ENCODE measurements around the gene IRF8. TPM values are rescaled to one million over a fixed set of nuclear protein-coding genes. Genes with fewer than 3 reads are reported as not detected.

IRF8 gene
- total RNA-seq, 2 donors from 2014 or later = 0.24 to 0.75 TPM

DNA sequence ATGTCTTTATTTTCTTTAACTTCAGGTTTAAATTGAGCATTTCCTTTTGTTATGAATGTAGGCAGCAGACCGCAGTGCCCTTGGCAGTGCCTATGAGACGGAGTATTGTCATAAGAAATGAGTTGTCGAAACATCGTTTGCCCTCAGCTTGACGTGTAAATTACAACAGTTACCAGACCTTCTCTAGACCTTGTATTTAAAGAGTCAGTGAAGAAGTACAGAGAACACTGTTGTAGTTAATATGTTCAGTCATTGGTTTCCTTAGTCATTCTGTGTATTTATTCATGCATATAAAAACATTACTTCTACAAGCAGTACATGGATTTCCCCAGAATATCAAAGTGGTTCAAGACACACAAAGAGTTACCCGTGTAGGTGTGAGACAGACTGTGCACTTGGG lies 19.0 kb downstream of the IRF8 start:
- Histone ChIP-seq H3K27ac (ENCODE audit: low read depth, low read length) (no peak overlapping the region), H3K4me1 (ENCODE audit: control insufficient read depth, insufficient read depth, low read length) (no peaks in the 10 kb centered on the region), H3K9me3 (ENCODE audit: control insufficient read depth, low read length) (no peaks in the 10 kb centered on the region), H3K27me3 (ENCODE audit: control insufficient read depth, insufficient read depth, low read length, poor library complexity, severe bottlenecking) (no peaks in the 10 kb centered on the region), H3K4me3 (ENCODE audit: low read length) (no peak overlapping the region), H3K36me3 (ENCODE audit: control insufficient read depth, insufficient read depth, low read length) (no peaks in the 10 kb centered on the region), H3K9ac (ENCODE audit: extremely low read depth, low read length, poor library complexity, severe bottlenecking) (no peak overlapping the region)
- H3K27me3 Mint-ChIP-seq (ENCODE audit: insufficient read depth) = no peaks in the 10 kb centered on the region
- no peak overlapping the region for H3K27ac Mint-ChIP-seq
- TF ChIP-seq, protein P1, sequence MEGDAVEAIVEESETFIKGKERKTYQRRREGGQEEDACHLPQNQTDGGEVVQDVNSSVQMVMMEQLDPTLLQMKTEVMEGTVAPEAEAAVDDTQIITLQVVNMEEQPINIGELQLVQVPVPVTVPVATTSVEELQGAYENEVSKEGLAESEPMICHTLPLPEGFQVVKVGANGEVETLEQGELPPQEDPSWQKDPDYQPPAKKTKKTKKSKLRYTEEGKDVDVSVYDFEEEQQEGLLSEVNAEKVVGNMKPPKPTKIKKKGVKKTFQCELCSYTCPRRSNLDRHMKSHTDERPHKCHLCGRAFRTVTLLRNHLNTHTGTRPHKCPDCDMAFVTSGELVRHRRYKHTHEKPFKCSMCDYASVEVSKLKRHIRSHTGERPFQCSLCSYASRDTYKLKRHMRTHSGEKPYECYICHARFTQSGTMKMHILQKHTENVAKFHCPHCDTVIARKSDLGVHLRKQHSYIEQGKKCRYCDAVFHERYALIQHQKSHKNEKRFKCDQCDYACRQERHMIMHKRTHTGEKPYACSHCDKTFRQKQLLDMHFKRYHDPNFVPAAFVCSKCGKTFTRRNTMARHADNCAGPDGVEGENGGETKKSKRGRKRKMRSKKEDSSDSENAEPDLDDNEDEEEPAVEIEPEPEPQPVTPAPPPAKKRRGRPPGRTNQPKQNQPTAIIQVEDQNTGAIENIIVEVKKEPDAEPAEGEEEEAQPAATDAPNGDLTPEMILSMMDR (conservative IDR thresholded peaks at IDR 0.05) = no peak
- no peak for DNase-seq
- H3K36me3 Mint-ChIP-seq (ENCODE audit: low read depth) = no peaks in the 10 kb centered on the region
- H3K9me3 Mint-ChIP-seq = no peaks in the 10 kb centered on the region
- H3K4me3 Mint-ChIP-seq = no peak overlapping the region
- no peaks in the 10 kb centered on the region for H3K4me1 Mint-ChIP-seq
- WGBS, 2 experiments (ENCODE audit: insufficient coverage in 1 of 2, insufficient read length in 1 of 2) = 89 to 97% methylated on average over 5 to 6 of the region's 6 CpGs

DNA sequence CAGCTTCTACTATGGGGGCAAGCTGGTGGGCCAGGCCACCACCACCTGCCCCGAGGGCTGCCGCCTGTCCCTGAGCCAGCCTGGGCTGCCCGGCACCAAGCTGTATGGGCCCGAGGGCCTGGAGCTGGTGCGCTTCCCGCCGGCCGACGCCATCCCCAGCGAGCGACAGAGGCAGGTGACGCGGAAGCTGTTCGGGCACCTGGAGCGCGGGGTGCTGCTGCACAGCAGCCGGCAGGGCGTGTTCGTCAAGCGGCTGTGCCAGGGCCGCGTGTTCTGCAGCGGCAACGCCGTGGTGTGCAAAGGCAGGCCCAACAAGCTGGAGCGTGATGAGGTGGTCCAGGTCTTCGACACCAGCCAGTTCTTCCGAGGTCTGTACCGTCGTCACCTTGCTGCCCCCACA lies 19.5 kb downstream of the IRF8 start:
- Mint-ChIP-seq H3K4me1 (no peaks in the 10 kb centered on the region), H3K36me3 (ENCODE audit: low read depth) (no peaks in the 10 kb centered on the region), H3K4me3 (no peak overlapping the region), H3K9me3 (no peaks in the 10 kb centered on the region), H3K27ac (no peak overlapping the region), H3K27me3 (ENCODE audit: insufficient read depth) (no peaks in the 10 kb centered on the region)
- H3K4me3 ChIP-seq (ENCODE audit: low read length) = no peak overlapping the region
- no peak for DNase-seq
- no peaks in the 10 kb centered on the region for H3K27me3 ChIP-seq (ENCODE audit: control insufficient read depth, insufficient read depth, low read length, poor library complexity, severe bottlenecking)
- H3K9ac ChIP-seq (ENCODE audit: extremely low read depth, low read length, poor library complexity, severe bottlenecking) = no peak overlapping the region
- H3K27ac ChIP-seq (ENCODE audit: low read depth, low read length) = no peak overlapping the region
- 97 to 98% methylated on average over 19 to 30 of the region's 30 CpGs for WGBS, 2 experiments (ENCODE audit: insufficient coverage in 1 of 2, insufficient read length in 1 of 2)
- no peaks in the 10 kb centered on the region for H3K36me3 ChIP-seq (ENCODE audit: control insufficient read depth, insufficient read depth, low read length)
- H3K4me1 ChIP-seq (ENCODE audit: control insufficient read depth, insufficient read depth, low read length) = no peaks in the 10 kb centered on the region
- H3K9me3 ChIP-seq (ENCODE audit: control insufficient read depth, low read length) = no peaks in the 10 kb centered on the region
- TF ChIP-seq, protein P1 (conservative IDR thresholded peaks at IDR 0.05) = no peak

DNA sequence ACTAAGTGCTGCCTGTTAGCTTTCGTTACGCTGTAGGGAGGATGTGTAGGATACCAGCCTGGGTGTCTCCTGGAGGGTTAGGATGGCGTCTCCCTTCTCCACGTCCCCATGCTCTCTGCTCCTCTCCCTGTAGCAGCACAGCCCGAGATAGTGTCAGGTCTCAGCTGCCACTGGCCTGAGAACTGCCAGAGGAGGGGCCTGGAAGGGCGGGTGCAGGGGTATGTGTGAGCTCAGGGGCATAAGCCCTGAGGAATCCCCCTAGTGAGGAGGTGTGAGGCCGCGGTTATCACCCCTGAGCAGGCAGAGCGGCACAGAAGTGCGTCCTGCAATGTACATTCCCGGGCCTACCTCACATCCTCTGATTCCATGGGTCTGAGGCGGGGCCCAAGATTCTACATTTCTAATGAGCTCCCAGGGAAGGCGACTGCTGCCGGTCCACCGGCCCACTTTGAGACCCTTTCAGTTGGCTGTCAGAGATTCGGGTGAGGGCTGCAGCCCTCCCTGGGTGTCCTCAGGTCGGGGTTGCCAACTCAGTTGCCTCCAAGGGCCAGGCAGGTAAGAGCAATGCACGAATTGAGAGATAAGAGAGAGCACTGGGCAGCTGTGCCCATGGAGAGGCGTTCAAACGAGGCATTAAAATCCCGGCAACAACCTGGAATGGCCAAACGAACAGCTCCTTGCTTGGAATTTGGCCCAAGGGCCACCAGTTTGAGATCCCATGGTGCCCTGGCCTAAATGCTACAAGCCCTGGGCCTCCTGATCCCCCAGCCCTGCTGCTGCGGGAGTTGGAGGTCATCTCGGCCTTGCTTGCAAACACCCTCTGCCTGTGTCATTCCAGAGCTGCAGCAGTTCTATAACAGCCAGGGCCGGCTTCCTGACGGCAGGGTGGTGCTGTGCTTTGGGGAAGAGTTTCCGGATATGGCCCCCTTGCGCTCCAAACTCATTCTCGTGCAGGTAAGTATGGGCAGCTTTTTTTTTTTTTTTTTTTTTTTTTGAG lies 20.6 kb downstream of the IRF8 start:
- H3K4me1 Mint-ChIP-seq = no peaks in the 10 kb centered on the region
- TF ChIP-seq, protein P1 (conservative IDR thresholded peaks at IDR 0.05) = no peak
- no peaks in the 10 kb centered on the region for H3K27me3 Mint-ChIP-seq (ENCODE audit: insufficient read depth)
- no peaks in the 10 kb centered on the region for H3K36me3 Mint-ChIP-seq (ENCODE audit: low read depth)
- Histone ChIP-seq H3K9me3 (ENCODE audit: control insufficient read depth, low read length) (no peaks in the 10 kb centered on the region), H3K4me1 (ENCODE audit: control insufficient read depth, insufficient read depth, low read length) (no peaks in the 10 kb centered on the region), H3K36me3 (ENCODE audit: control insufficient read depth, insufficient read depth, low read length) (no peaks in the 10 kb centered on the region), H3K27me3 (ENCODE audit: control insufficient read depth, insufficient read depth, low read length, poor library complexity, severe bottlenecking) (no peaks in the 10 kb centered on the region), H3K4me3 (ENCODE audit: low read length) (no peak overlapping the region), H3K27ac (ENCODE audit: low read depth, low read length) (no peak overlapping the region), H3K9ac (ENCODE audit: extremely low read depth, low read length, poor library complexity, severe bottlenecking) (no peak overlapping the region)
- H3K4me3 Mint-ChIP-seq = no peak overlapping the region
- no peak overlapping the region for H3K27ac Mint-ChIP-seq
- DNase-seq = no peak
- WGBS, 2 experiments (ENCODE audit: insufficient coverage in 1 of 2, insufficient read length in 1 of 2) = 84 to 89% methylated on average over 17 to 27 of the region's 29 CpGs
- H3K9me3 Mint-ChIP-seq = no peaks in the 10 kb centered on the region

Data from endodermal cell (in vitro differentiated cells).